Endodermal cell (in vitro differentiated cells): ENCODE results near the gene CXADR. TPM values are rescaled to one million over a fixed set of nuclear protein-coding genes. Genes with fewer than 3 reads are reported as not detected.
A peak's percentile ranks its signal among the peaks of the same experiment; 100 is the strongest.

Experiments used
- DNase-seq: peaks from one replicate; pipeline ENCODE4 v3.0.0-alpha.2; 2017
- H3K27ac ChIP-seq: 2 replicates; pipeline ENCODE4 v1.5.1; 2013; ENCODE audit warnings: mild to moderate bottlenecking, low read depth, low read length, moderate library complexity
- H3K27me3 ChIP-seq: 2 replicates; pipeline ENCODE4 v1.6.1; 2013; ENCODE audit warnings: mild to moderate bottlenecking, low read length, moderate library complexity; ENCODE audit not compliant: insufficient read depth, control insufficient read depth, poor library complexity, severe bottlenecking
- H3K36me3 ChIP-seq: 2 replicates; pipeline ENCODE4 v1.7.0; 2013; ENCODE audit warnings: mild to moderate bottlenecking, low read length, moderate library complexity; ENCODE audit not compliant: control insufficient read depth, insufficient read depth
- H3K4me1 ChIP-seq: one replicate; pipeline ENCODE4 v1.7.0; 2013; ENCODE audit warnings: low read length; ENCODE audit not compliant: control insufficient read depth, insufficient read depth
- H3K4me3 ChIP-seq: 2 replicates; pipeline ENCODE4 v1.5.1; 2013; ENCODE audit warnings: mild to moderate bottlenecking, low read length, moderate library complexity
- H3K9ac ChIP-seq: 2 replicates; pipeline ENCODE4 v1.6.1; 2013; ENCODE audit warnings: mild to moderate bottlenecking, low read length, moderate library complexity; ENCODE audit not compliant: poor library complexity, severe bottlenecking; ENCODE audit errors: extremely low read depth
- H3K9me3 ChIP-seq: 2 replicates; pipeline ENCODE4 v1.6.1; 2013; ENCODE audit warnings: mild to moderate bottlenecking, low read length, moderate library complexity; ENCODE audit not compliant: control insufficient read depth
- H3K27ac Mint-ChIP-seq: 2 replicates; pipeline ENCODE4 v1.8.0; 2020; ENCODE audit warnings: mixed read lengths
- H3K27me3 Mint-ChIP-seq: 2 replicates; pipeline ENCODE4 v1.8.0; 2021; ENCODE audit warnings: mild to moderate bottlenecking, mixed read lengths; ENCODE audit not compliant: insufficient read depth
- H3K36me3 Mint-ChIP-seq: 2 replicates; pipeline ENCODE4 v1.8.0; 2020; ENCODE audit warnings: low read depth, mixed read lengths
- H3K4me1 Mint-ChIP-seq: 2 replicates; pipeline ENCODE4 v1.8.0; 2020; ENCODE audit warnings: mixed read lengths
- H3K4me3 Mint-ChIP-seq: 2 replicates; pipeline ENCODE4 v1.8.0; 2020; ENCODE audit warnings: mild to moderate bottlenecking, moderate library complexity, mixed read lengths
- H3K9me3 Mint-ChIP-seq: 2 replicates; pipeline ENCODE4 v1.8.0; 2020; ENCODE audit warnings: mild to moderate bottlenecking, mixed read lengths
- WGBS, 2 experiments: methylation state at CpG; one replicate each; pipeline versions ENCODE4 v1.1.5 to v1.1.7; 2013; ENCODE audit warnings: missing lambda C conversion rate in 2 of 2, mixed read lengths in 1 of 2; ENCODE audit not compliant: insufficient coverage in 1 of 2, insufficient read length in 1 of 2; 5-methylcytosine and 5-hydroxymethylcytosine counted together
- total RNA-seq, 2 donors: library from RNA; stranded (reverse); fragmentation: NEBNext Ultra II Directional in 1 of 2; extraction: Animal tissue kit (Norgen Biotek cat#: 25700) in 1 of 2; gene quantifications; 2 replicates in 1 of 2; 3 replicates in 1 of 2; pipeline ENCODE4 v1.2.1, GENCODE V29; 2021
- TF ChIP-seq, protein P1 (sequence below): fragments of 200-600 bp; sonication (generic); conservative IDR thresholded peaks from 2 replicates; pipeline ENCODE4 v1.5.0; 2021; ENCODE audit warnings: antibody characterized with exemption, mild to moderate bottlenecking

Gene CXADR
- total RNA-seq, 2 donors from 2014 or later: 60.5 to 84.3 TPM

- TF ChIP-seq, protein P1, sequence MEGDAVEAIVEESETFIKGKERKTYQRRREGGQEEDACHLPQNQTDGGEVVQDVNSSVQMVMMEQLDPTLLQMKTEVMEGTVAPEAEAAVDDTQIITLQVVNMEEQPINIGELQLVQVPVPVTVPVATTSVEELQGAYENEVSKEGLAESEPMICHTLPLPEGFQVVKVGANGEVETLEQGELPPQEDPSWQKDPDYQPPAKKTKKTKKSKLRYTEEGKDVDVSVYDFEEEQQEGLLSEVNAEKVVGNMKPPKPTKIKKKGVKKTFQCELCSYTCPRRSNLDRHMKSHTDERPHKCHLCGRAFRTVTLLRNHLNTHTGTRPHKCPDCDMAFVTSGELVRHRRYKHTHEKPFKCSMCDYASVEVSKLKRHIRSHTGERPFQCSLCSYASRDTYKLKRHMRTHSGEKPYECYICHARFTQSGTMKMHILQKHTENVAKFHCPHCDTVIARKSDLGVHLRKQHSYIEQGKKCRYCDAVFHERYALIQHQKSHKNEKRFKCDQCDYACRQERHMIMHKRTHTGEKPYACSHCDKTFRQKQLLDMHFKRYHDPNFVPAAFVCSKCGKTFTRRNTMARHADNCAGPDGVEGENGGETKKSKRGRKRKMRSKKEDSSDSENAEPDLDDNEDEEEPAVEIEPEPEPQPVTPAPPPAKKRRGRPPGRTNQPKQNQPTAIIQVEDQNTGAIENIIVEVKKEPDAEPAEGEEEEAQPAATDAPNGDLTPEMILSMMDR: no peak
- H3K9ac ChIP-seq: no peak overlapping the region
- 100% methylated on average over 1 of the region's 1 CpG for WGBS, 2 experiments
- Mint-ChIP-seq H3K4me3 (no peak overlapping the region), H3K4me1 (peaks cover 27% of the 10 kb centered on the region), H3K27me3 (no peaks in the 10 kb centered on the region), H3K9me3 (peaks cover 4% of the 10 kb centered on the region), H3K27ac (no peak overlapping the region), H3K36me3 (peaks cover 49% of the 10 kb centered on the region)
- peak overlapping the region; percentile 31 for H3K4me3 ChIP-seq
- H3K36me3 ChIP-seq: peaks cover 43% of the 10 kb centered on the region
- DNase-seq: no peak
- no peak overlapping the region for H3K27ac ChIP-seq
- no peaks in the 10 kb centered on the region for H3K27me3 ChIP-seq
- H3K9me3 ChIP-seq: peaks cover 22% of the 10 kb centered on the region
- peaks cover 5% of the 10 kb centered on the region for H3K4me1 ChIP-seq
These were observed 26.5 kb downstream of the CXADR start for GRCh38 chr21:17539323-17539722.

- Mint-ChIP-seq H3K27me3 (no peaks in the 10 kb centered on the region), H3K4me1 (peaks cover 30% of the 10 kb centered on the region), H3K27ac (no peak overlapping the region), H3K4me3 (no peak overlapping the region), H3K36me3 (peaks cover 48% of the 10 kb centered on the region), H3K9me3 (peaks cover 4% of the 10 kb centered on the region)
- peaks cover 40% of the 10 kb centered on the region for H3K36me3 ChIP-seq
- no peak overlapping the region for H3K9ac ChIP-seq
- 87 to 96% methylated on average over 6 to 7 of the region's 9 CpGs for WGBS, 2 experiments
- TF ChIP-seq, protein P1: no peak
- peaks cover 22% of the 10 kb centered on the region for H3K9me3 ChIP-seq
- H3K27me3 ChIP-seq: no peaks in the 10 kb centered on the region
- peaks cover 5% of the 10 kb centered on the region for H3K4me1 ChIP-seq
- H3K27ac ChIP-seq: no peak overlapping the region
- no peak for DNase-seq
- H3K4me3 ChIP-seq: peak overlapping the region; percentile 31
These were observed 27.0 kb downstream of the CXADR start for GRCh38 chr21:17539743-17540341.

- peaks cover 43% of the 10 kb centered on the region for H3K36me3 Mint-ChIP-seq
- H3K27me3 ChIP-seq: no peaks in the 10 kb centered on the region
- peaks cover 5% of the 10 kb centered on the region for H3K4me1 ChIP-seq
- H3K9me3 Mint-ChIP-seq: peaks cover 4% of the 10 kb centered on the region
- no peak overlapping the region for H3K4me3 ChIP-seq
- H3K27me3 Mint-ChIP-seq: no peaks in the 10 kb centered on the region
- H3K9ac ChIP-seq: no peak overlapping the region
- WGBS, 2 experiments: 97 to 100% methylated on average over 2 of the region's 4 CpGs
- DNase-seq: no peak
- H3K4me1 Mint-ChIP-seq: peaks cover 30% of the 10 kb centered on the region
- TF ChIP-seq, protein P1: no peak
- peaks cover 33% of the 10 kb centered on the region for H3K36me3 ChIP-seq
- H3K27ac Mint-ChIP-seq: no peak overlapping the region
- H3K9me3 ChIP-seq: peaks cover 22% of the 10 kb centered on the region
- H3K4me3 Mint-ChIP-seq: no peak overlapping the region
- no peak overlapping the region for H3K27ac ChIP-seq
These were observed 27.7 kb downstream of the CXADR start for GRCh38 chr21:17540530-17540929.
